Activated B cell treated with CpG ODN at 0.5 μM for 24 hours (primary cell): ENCODE results near the gene S100A5. TPM values are rescaled to one million over a fixed set of nuclear protein-coding genes. Genes with fewer than 3 reads are reported as not detected.
"Not testable (repeated sequence)": the region's sequence is repeated elsewhere in the genome, so short reads cannot be mapped to it uniquely, and the experiment has no call there.

Experiments used
- ATAC-seq: fragments of 200-7000 bp; cut with Tn5 transposase; one replicate; pipeline ENCODE4 v1.10.0; 2021; ENCODE audit warnings: low read depth, mild to moderate bottlenecking, moderate library complexity
- CTCF ChIA-PET: fragments of 350-600 bp; sonication (Branson Sonifier 250); formaldehyde crosslinking; loops from one replicate; lab custom pipeline; 2021; ENCODE audit warnings: antibody characterized with exemption; lab: Charles Lee
- POLR2A ChIA-PET: fragments of 350-600 bp; sonication (Branson Sonifier 250); formaldehyde crosslinking; loops from one replicate; lab custom pipeline; 2021; ENCODE audit warnings: antibody characterized with exemption; lab: Charles Lee
- DNase-seq: peaks from one replicate; pipeline ENCODE4 v3.0.0; 2022
- H3K27ac Mint-ChIP-seq: one replicate; pipeline ENCODE4 v1.8.0; 2020; ENCODE audit warnings: mixed read lengths
- H3K27me3 Mint-ChIP-seq: one replicate; pipeline ENCODE4 v1.8.0; 2021; ENCODE audit warnings: mixed read lengths
- H3K36me3 Mint-ChIP-seq: one replicate; pipeline ENCODE4 v1.8.0; 2021; ENCODE audit warnings: low read depth, mixed read lengths
- H3K4me1 Mint-ChIP-seq: one replicate; pipeline ENCODE4 v1.8.0; 2021; ENCODE audit warnings: mixed read lengths
- H3K4me3 Mint-ChIP-seq: one replicate; pipeline ENCODE4 v1.8.0; 2020; ENCODE audit warnings: mild to moderate bottlenecking, mixed read lengths
- H3K9me3 Mint-ChIP-seq: one replicate; pipeline ENCODE4 v1.8.0; 2020; ENCODE audit warnings: mixed read lengths
- intact Hi-C: fragments of 100-400 bp; cut with micrococcal nuclease; formaldehyde crosslinking; loops from one replicate; pipeline ENCODE4 v1.15.1; 2024
- total RNA-seq: library from RNA; stranded (reverse); gene quantifications from 2 replicates; pipeline ENCODE4 v1.2.3, GENCODE V29; 2022
- TF ChIP-seq, protein P1 (sequence below): fragments of 200-600 bp; IDR thresholded peaks from one replicate; pipeline ENCODE4 v1.8.0; 2022; ENCODE audit warnings: antibody characterized with exemption, mild to moderate bottlenecking

S100A5 gene
- total RNA-seq, 1 donor from 2014 or later, result 0.51 TPM

DNA sequence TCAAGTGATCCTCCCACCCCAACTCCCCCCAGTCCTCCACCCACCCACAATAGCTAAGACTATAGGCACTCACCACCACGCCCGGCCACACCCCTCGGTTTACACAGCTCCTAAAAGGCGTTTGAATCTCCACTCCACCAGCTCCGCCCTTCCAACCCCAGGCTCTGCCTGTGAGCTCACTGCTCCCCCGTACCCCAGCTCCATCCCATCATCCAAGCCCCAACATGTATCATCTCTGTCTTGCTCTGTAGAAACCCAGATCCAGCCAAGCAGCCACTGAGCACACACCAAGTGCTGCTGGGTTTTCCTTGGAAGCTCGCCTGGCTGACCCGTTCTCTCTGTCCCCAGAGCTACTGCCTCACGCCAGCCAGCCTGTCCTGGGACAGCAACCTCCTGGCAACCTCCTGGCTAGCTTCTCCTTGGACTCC is 36.9 kb upstream of the S100A5 start:
- no peak overlapping the region for H3K4me3 Mint-ChIP-seq
- H3K27me3 Mint-ChIP-seq, result peaks cover 4% of the 10 kb centered on the region
- ATAC-seq (no peak), DNase-seq (no peak)
- CTCF ChIA-PET, result interaction anchor here (0.8 to 2.6 kb wide), 3 partner anchors 50 to 67 kb away, joined by 3 to 9 read pairs (median 6); partner anchors contain the start of genes S100A1 and S100A13
- POLR2A ChIA-PET, result interaction anchor here (0.5 to 3.6 kb wide), 4 partner anchors 18 to 419 kb away, joined by 3 to 24 read pairs (median 3); partner anchors contain the start of gene CHTOP
- peaks cover 10% of the 10 kb centered on the region for H3K4me1 Mint-ChIP-seq
- no peak overlapping the region for H3K27ac Mint-ChIP-seq
- intact Hi-C loops, result no loop called here
- TF ChIP-seq, protein P1, sequence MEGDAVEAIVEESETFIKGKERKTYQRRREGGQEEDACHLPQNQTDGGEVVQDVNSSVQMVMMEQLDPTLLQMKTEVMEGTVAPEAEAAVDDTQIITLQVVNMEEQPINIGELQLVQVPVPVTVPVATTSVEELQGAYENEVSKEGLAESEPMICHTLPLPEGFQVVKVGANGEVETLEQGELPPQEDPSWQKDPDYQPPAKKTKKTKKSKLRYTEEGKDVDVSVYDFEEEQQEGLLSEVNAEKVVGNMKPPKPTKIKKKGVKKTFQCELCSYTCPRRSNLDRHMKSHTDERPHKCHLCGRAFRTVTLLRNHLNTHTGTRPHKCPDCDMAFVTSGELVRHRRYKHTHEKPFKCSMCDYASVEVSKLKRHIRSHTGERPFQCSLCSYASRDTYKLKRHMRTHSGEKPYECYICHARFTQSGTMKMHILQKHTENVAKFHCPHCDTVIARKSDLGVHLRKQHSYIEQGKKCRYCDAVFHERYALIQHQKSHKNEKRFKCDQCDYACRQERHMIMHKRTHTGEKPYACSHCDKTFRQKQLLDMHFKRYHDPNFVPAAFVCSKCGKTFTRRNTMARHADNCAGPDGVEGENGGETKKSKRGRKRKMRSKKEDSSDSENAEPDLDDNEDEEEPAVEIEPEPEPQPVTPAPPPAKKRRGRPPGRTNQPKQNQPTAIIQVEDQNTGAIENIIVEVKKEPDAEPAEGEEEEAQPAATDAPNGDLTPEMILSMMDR, result no peak
- H3K9me3 Mint-ChIP-seq, result no peaks in the 10 kb centered on the region
- H3K36me3 Mint-ChIP-seq, result no peaks in the 10 kb centered on the region

DNA sequence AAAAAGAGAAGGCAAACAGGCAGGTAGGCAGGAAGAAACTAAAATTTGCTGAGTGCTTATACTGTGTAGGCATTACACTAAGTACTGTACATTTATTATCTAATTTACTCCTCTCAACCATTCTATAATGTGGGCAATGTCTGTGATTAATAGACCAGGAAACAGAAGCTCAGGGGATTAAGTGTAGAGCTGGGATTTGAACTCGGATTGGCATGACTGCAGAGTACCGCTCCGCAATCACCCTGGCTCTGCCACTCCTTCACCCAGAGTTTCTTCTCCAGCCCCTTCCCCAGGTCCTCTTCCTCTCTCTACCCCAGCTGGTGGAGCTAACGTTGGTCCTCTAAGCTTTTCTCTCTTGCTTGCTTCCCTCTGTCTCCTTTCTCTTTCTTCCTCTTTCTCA is 36.4 kb upstream of the S100A5 start:
- intact Hi-C loops, result no loop called here
- no peak for ATAC-seq
- Mint-ChIP-seq H3K4me1 (peaks cover 14% of the 10 kb centered on the region), H3K4me3 (no peak overlapping the region), H3K27me3 (peaks cover 4% of the 10 kb centered on the region), H3K9me3 (no peaks in the 10 kb centered on the region), H3K27ac (peak overlapping the region; percentile 14), H3K36me3 (no peaks in the 10 kb centered on the region)
- ChIA-PET CTCF (interaction anchor here (0.8 to 2.6 kb wide), 3 partner anchors 50 to 67 kb away, joined by 3 to 9 read pairs (median 6); partner anchors contain the start of genes S100A1 and S100A13), POLR2A (interaction anchor here (0.5 to 3.6 kb wide), 3 partner anchors 19 to 420 kb away, joined by 3 to 24 read pairs (median 3); partner anchors contain the start of gene CHTOP)
- TF ChIP-seq, protein P1, result no peak
- no peak for DNase-seq

DNA sequence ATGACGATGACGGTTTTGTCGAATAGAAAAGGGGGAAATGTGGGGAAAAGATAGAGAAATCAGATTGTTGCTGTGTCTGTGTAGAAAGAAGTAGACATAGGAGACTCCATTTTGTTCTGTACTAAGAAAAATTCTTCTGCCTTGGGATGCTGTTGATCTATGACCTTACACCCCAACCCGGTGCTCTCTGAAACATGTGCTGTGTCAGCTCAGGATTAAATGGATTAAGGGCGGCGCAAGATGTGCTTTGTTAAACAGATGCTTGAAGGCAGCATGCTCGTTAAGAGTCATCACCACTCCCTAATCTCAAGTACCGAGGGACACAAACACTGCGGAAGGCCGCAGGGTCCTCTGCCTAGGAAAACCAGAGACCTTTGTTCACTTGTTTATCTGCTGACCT is 34.8 kb upstream of the S100A5 start:
- ATAC-seq, H3K27ac Mint-ChIP-seq, H3K4me3 Mint-ChIP-seq, H3K36me3 Mint-ChIP-seq, H3K27me3 Mint-ChIP-seq, intact Hi-C loops, DNase-seq, H3K9me3 Mint-ChIP-seq: not testable (repeated sequence)
- peaks cover 14% of the 10 kb centered on the region for H3K4me1 Mint-ChIP-seq
- ChIA-PET POLR2A (interaction anchor here (1.0 to 1.5 kb wide), 2 partner anchors 17 to 23 kb away, joined by 3 to 4 read pairs; no protein-coding TSS in a partner anchor), CTCF (interaction anchor here (1.1 to 2.6 kb wide), 2 partner anchors 52 to 58 kb away, joined by 3 to 9 read pairs; partner anchors contain the start of genes CHTOP, S100A1 and S100A13)

DNA sequence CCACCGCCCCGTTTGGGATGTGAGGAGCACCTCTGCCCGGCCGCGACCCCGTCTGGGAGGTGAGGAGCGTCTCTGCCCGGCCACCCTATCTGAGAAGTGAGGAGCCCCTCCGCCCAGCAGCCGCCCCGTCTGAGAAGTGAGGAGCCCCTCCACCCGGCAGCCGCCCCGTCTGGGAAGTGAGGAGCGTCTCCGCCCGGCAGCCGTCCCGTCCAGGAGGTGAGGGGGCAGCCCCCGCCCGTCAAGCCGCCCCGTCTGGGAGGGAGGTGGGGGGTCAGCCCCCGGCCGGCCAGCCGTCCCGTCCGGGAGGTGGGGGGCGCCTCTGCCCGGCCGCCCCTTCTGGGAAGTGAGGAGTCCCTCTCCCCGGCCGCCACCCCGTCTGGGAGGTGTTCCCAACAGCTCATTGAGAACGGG is 34.4 kb upstream of the S100A5 start:
- DNase-seq, H3K36me3 Mint-ChIP-seq, POLR2A ChIA-PET, H3K4me3 Mint-ChIP-seq, H3K27me3 Mint-ChIP-seq, H3K27ac Mint-ChIP-seq, CTCF ChIA-PET, intact Hi-C loops, ATAC-seq, H3K9me3 Mint-ChIP-seq: not testable (repeated sequence)
- peaks cover 14% of the 10 kb centered on the region for H3K4me1 Mint-ChIP-seq

DNA sequence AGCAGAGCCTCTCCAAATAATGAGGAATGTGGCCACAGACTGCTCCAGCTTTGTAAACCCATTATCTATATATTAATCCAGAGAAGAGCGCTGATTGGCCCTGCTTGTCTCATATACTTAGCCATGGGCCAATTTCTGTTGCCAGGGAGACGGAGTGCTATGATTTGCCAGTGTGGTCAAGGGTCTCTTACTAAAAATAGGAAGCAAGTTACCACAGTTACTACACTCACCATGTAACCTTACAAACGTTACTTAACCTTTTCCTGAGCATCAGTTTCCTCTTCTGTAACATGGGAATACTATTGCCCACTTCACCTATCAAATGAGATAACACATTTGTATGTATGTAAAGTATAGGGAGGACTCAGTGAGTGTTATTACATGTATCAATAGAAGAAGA is 32.6 kb upstream of the S100A5 start:
- no peaks in the 10 kb centered on the region for H3K9me3 Mint-ChIP-seq
- H3K36me3 Mint-ChIP-seq, result no peaks in the 10 kb centered on the region
- peak overlapping the region; percentile 79 for H3K27ac Mint-ChIP-seq
- intact Hi-C loops, result loop anchor here (2.0 to 5.0 kb wide), 4 partner anchors 25 to 699 kb away; partner anchors contain the start of genes HAX1, S100A13 and SNAPIN
- H3K27me3 Mint-ChIP-seq, result peaks cover 10% of the 10 kb centered on the region
- no peak for ATAC-seq
- TF ChIP-seq, protein P1, result no peak
- H3K4me3 Mint-ChIP-seq, result no peak overlapping the region
- DNase-seq, result no peak
- ChIA-PET POLR2A (interaction anchor here (0.6 to 4.7 kb wide), 12 partner anchors 25 to 165 kb away, joined by 3 to 65 read pairs (median 8); partner anchors contain the start of genes CHTOP, ILF2, INTS3 and S100A1), CTCF (interaction anchor here (1.3 to 6.3 kb wide), 18 partner anchors 8 to 413 kb away, joined by 4 to 119 read pairs (median 10); partner anchors contain the start of genes CHTOP, ILF2, NPR1 and RAB13)
- peaks cover 20% of the 10 kb centered on the region for H3K4me1 Mint-ChIP-seq

DNA sequence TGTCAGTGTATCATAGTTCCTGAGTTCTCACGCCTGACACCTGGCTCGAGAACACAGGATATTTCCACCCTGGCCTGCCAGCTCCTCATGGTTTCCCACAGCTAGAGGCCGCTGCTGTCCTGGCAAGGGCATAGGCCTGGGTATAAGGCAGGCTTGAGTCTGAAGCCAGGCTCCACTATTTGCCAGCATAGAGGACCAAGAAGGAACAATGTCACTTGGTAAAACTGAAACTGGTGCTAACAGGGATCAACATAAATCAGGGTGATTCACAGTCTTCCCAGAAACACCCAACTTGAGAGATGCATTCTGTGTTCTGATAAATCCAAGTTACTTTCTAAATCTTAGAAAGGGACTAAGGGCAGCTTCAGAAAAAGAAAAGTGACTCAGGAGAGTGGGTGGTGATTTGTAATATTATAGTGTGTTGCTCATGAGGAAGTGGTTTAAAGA is 31.9 kb upstream of the S100A5 start:
- no peaks in the 10 kb centered on the region for H3K9me3 Mint-ChIP-seq
- peaks cover 8% of the 10 kb centered on the region for H3K27me3 Mint-ChIP-seq
- H3K27ac Mint-ChIP-seq, result peak overlapping the region; percentile 79
- H3K4me1 Mint-ChIP-seq, result peaks cover 27% of the 10 kb centered on the region
- ATAC-seq (peak; percentile 93), DNase-seq (peak; percentile 53)
- TF ChIP-seq, protein P1, result no peak
- ChIA-PET CTCF (interaction anchor here (0.6 to 6.3 kb wide), 31 partner anchors 9 to 414 kb away, joined by 3 to 119 read pairs (median 6); partner anchors contain the start of genes CHTOP, ILF2, NPR1 and RAB13), POLR2A (interaction anchor here (0.6 to 4.7 kb wide), 18 partner anchors 26 to 418 kb away, joined by 3 to 65 read pairs (median 6); partner anchors contain the start of genes CHTOP, ILF2, INTS3 and S100A1)
- H3K4me3 Mint-ChIP-seq, result no peak overlapping the region
- H3K36me3 Mint-ChIP-seq, result no peaks in the 10 kb centered on the region
- intact Hi-C loops, result loop anchor here (1.0 to 5.0 kb wide), 9 partner anchors 26 to 700 kb away; partner anchors contain the start of genes CHTOP, HAX1, RAB13 and S100A13
